ENCODE data around the gene CWF19L1. TPM values are rescaled to one million over a fixed set of nuclear protein-coding genes. Genes with fewer than 3 reads are reported as not detected.
A peak's percentile ranks its signal among the peaks of the same experiment; 100 is the strongest.

The CWF19L1 gene
- total and polyA plus RNA-seq, 2 of the 13 experiments (the other 11 are each of a cell fraction or from before 2014, with no cell fraction given) = 13.6 to 42.1 TPM

DNA sequence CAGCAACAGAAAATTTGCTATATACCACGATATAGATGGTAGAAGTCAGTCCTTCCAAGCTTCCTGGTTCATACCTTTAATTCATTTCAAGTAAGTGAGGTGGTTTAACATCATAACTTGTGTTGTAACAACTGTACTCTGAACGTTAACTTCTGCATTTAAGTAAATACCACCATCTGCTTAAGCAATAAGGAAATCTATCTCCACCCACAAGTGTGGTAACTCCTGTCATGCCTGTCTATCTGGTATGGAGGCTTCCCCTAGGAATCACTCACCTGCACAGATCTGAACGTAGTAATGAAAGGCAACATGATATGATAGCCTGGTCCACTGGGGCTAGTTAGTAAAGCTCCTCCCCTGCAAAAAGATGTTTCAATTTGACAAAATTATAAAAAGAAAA lies 84.0 kb downstream of the CWF19L1 start (continued):
- TF ChIP-seq, protein P1, sequence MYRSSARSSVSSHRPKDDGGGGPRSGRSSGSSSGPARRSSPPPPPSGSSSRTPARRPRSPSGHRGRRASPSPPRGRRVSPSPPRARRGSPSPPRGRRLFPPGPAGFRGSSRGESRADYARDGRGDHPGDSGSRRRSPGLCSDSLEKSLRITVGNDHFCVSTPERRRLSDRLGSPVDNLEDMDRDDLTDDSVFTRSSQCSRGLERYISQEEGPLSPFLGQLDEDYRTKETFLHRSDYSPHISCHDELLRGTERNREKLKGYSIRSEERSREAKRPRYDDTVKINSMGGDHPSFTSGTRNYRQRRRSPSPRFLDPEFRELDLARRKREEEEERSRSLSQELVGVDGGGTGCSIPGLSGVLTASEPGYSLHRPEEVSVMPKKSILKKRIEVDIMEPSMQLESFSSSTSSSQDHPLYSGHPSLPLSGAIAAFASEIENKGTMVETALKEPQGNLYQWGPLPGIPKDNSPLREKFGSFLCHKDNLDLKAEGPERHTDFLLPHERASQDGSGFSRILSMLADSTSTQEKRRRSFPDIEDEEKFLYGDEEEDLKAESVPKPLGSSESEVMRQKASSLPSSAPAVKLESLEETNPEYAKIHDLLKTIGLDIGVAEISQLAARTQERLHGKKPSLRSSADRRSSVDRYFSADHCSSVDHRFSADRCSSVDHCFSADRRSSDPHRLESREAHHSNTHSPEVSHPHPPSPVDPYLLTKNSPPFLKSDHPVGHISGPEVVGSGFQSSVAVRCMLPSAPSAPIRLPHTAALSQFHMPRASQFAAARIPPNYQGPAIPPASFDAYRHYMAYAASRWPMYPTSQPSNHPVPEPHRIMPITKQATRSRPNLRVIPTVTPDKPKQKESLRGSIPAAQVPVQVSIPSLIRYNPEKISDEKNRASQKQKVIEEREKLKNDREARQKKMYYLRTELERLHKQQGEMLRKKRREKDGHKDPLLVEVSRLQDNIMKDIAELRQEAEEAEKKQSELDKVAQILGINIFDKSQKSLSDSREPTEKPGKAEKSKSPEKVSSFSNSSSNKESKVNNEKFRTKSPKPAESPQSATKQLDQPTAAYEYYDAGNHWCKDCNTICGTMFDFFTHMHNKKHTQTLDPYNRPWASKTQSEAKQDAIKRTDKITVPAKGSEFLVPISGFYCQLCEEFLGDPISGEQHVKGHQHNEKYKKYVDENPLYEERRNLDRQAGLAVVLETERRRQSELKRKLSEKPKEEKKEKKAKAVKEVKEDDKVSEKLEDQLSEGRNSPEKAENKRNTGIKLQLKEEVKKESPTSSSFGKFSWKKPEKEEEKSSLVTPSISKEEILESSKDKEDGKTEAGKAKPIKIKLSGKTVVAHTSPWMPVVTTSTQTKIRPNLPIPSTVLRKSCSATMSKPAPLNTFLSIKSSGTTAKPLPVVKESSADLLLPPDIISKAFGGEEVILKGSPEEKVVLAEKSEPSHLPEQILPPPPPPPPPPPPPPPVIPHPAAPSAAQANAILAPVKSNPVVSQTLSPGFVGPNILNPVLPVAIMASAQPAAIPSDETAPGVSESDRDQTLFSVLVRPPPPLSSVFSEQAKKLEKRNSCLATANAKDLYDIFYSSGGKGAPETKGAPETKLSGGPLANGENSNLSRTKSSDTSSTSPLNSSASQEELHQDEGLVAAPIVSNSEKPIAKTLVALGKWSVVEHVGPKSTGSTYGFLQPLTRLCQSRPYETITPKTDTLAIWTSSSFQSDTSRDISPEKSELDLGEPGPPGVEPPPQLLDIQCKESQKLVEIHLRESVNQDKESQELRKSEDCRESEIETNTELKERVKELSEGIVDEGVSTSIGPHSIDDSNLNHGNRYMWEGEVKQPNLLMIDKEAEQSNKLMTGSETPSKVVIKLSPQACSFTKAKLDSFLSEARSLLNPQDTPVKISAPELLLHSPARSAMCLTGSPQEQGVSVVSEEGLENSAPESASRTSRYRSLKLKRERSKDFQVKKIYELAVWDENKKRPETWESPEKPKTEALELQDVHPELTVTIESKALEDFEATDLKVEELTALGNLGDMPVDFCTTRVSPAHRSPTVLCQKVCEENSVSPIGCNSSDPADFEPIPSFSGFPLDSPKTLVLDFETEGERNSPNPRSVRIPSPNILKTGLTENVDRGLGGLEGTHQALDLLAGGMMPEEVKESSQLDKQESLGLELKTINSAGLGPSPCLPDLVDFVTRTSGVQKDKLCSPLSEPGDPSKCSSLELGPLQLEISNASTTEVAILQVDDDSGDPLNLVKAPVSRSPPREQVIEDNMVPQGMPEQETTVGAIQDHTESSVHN (CRISPR knock-in tag; IDR thresholded peaks at IDR 0.05) = no peak
- TF ChIP-seq, protein P2, sequence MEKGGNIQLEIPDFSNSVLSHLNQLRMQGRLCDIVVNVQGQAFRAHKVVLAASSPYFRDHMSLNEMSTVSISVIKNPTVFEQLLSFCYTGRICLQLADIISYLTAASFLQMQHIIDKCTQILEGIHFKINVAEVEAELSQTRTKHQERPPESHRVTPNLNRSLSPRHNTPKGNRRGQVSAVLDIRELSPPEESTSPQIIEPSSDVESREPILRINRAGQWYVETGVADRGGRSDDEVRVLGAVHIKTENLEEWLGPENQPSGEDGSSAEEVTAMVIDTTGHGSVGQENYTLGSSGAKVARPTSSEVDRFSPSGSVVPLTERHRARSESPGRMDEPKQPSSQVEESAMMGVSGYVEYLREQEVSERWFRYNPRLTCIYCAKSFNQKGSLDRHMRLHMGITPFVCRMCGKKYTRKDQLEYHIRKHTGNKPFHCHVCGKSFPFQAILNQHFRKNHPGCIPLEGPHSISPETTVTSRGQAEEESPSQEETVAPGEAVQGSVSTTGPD (CRISPR knock-in tag; IDR thresholded peaks at IDR 0.05) = no peak
- TF ChIP-seq, protein P3, sequence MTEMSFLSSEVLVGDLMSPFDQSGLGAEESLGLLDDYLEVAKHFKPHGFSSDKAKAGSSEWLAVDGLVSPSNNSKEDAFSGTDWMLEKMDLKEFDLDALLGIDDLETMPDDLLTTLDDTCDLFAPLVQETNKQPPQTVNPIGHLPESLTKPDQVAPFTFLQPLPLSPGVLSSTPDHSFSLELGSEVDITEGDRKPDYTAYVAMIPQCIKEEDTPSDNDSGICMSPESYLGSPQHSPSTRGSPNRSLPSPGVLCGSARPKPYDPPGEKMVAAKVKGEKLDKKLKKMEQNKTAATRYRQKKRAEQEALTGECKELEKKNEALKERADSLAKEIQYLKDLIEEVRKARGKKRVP (CRISPR knock-in tag; IDR thresholded peaks at IDR 0.05) = peak in 1 of 2 experiments; percentile 68; a peak in 2 of 4 replicates
- peak; percentile 60; the same call in 1 of the 2 replicates for TF ChIP-seq HDAC2 (CRISPR knock-in tag; IDR thresholded peaks at IDR 0.05)
- TF ChIP-seq SMAD3 (CRISPR knock-in tag; IDR thresholded peaks at IDR 0.05) = 0 out of 2 replicates have a peak, but pooled peaks have one; percentile 61
- TF ChIP-seq ZNF121 (CRISPR knock-in tag; IDR thresholded peaks at IDR 0.05) = no peak
- TF ChIP-seq, protein P4, sequence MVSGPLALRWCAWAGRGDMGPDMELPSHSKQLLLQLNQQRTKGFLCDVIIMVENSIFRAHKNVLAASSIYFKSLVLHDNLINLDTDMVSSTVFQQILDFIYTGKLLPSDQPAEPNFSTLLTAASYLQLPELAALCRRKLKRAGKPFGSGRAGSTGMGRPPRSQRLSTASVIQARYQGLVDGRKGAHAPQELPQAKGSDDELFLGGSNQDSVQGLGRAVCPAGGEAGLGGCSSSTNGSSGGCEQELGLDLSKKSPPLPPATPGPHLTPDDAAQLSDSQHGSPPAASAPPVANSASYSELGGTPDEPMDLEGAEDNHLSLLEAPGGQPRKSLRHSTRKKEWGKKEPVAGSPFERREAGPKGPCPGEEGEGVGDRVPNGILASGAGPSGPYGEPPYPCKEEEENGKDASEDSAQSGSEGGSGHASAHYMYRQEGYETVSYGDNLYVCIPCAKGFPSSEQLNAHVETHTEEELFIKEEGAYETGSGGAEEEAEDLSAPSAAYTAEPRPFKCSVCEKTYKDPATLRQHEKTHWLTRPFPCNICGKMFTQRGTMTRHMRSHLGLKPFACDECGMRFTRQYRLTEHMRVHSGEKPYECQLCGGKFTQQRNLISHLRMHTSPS (CRISPR knock-in tag; IDR thresholded peaks at IDR 0.05; ENCODE audit: low read depth) = no peak
- TF ChIP-seq EEA1 (CRISPR knock-in tag; IDR thresholded peaks at IDR 0.05; ENCODE audit: borderline replicate concordance) = no peak
- peak; percentile 94 for TF ChIP-seq GATAD2A (CRISPR knock-in tag; IDR thresholded peaks at IDR 0.05)
- TF ChIP-seq, protein P5, sequence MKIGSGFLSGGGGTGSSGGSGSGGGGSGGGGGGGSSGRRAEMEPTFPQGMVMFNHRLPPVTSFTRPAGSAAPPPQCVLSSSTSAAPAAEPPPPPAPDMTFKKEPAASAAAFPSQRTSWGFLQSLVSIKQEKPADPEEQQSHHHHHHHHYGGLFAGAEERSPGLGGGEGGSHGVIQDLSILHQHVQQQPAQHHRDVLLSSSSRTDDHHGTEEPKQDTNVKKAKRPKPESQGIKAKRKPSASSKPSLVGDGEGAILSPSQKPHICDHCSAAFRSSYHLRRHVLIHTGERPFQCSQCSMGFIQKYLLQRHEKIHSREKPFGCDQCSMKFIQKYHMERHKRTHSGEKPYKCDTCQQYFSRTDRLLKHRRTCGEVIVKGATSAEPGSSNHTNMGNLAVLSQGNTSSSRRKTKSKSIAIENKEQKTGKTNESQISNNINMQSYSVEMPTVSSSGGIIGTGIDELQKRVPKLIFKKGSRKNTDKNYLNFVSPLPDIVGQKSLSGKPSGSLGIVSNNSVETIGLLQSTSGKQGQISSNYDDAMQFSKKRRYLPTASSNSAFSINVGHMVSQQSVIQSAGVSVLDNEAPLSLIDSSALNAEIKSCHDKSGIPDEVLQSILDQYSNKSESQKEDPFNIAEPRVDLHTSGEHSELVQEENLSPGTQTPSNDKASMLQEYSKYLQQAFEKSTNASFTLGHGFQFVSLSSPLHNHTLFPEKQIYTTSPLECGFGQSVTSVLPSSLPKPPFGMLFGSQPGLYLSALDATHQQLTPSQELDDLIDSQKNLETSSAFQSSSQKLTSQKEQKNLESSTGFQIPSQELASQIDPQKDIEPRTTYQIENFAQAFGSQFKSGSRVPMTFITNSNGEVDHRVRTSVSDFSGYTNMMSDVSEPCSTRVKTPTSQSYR (CRISPR knock-in tag; IDR thresholded peaks at IDR 0.05; ENCODE audit: borderline replicate concordance) = peak; percentile 12; the same call in 1 of the 2 replicates

All from HepG2 (cell line).